GM19468 (cell line): ENCODE results near the gene BTBD3.
A peak's percentile ranks its signal among the peaks of the same experiment; 100 is the strongest.

Experiments
- ATAC-seq: cut with Tn5 transposase; IDR thresholded peaks from one replicate; pipeline ENCODE4 v1.9.1; 2021; ENCODE audit warnings: mild to moderate bottlenecking, moderate library complexity, moderate number of reproducible peaks; ENCODE audit not compliant: unreplicated experiment; ENCODE audit errors: extremely low read depth

BTBD3 gene

DNA sequence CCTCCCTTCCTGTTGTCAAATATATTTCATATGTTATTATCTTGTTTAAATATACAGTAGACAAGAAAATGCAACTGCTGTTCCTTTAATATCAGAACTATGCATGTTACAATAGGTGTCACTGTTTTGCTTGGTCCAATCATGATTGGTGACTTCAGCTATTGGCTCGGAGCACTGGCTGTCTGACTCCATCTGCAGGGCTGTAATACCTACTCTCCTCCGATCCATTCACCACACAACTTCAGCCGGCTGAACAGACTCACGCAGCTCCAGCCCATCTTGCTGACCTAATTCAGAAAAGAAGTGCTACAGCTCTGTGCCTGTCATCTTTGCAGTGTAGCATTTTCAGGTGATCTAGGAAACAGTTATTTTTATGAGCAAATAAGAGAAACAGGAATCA, at the start of gene BTBD3:
BTBD3 (plus strand) TSS at position 231 of the 400 bp plus-strand sequence. CDS start 383 bp downstream, outside the sequence.
- ATAC-seq: peak; percentile 88

- ATAC-seq: no peak
Measured at GRCh38 chr20:11869641-11870040, 48.1 kb upstream of the BTBD3 start.

DNA sequence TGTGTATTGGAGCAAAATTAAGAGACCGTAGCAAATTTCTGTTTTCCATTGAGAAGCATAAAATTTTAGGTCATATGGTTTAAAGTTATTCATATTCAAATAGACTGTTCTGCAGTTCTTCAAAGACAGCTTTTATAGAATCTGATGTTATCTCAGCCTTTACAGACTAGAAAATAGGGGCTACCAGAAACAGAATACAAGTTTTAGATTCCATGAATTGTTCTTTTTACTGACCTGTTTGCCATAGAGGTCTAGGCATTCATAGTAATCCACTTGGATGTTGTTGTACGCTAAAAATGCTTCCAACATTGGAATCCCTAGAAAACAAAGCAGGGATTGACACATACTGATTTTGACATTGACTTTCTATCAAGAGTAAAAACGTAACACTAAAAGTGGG, 47.3 kb upstream of the BTBD3 start:
- ATAC-seq: no peak

DNA sequence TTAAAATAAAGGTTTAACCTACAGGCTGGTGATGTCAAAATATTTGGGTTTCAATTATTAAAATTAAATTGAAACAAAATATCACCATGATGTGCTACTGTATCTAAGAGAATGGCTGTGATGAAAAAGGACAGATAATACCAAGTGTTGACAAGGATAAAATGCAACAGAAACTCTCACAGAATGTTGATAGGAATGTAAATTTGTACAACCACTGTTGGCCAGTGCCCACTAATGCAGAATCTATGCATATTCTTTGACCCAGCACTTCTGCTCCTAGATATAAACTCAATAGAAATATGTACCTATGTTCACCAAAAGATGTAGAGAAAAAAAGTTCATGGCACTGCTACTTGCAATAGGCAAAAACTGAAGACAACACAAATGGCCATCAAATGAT, 41.1 kb upstream of the BTBD3 start:
- no peak for ATAC-seq

DNA sequence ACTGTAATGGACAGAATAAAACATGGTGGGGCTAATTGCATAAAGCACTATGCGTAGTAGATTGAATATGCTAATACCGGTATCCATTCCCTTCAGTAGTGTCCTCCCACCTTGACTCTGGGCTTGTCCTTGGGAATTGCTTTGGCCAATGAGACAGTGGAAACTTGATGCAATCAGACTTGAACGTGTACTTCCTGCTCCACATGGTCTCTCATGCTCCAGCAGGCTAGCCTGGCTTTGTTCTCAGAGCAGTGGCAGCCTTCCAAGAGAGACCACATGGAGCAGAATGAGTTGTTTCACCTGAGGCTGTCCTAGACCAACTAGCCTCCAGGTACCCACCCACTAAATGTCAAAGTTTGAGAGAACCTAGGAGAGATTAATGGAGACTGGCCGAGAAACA, 37.0 kb upstream of the BTBD3 start:
- ATAC-seq: no peak

- ATAC-seq: no peak
Measured at GRCh38 chr20:11881449-11881848, 36.2 kb upstream of the BTBD3 start.

DNA sequence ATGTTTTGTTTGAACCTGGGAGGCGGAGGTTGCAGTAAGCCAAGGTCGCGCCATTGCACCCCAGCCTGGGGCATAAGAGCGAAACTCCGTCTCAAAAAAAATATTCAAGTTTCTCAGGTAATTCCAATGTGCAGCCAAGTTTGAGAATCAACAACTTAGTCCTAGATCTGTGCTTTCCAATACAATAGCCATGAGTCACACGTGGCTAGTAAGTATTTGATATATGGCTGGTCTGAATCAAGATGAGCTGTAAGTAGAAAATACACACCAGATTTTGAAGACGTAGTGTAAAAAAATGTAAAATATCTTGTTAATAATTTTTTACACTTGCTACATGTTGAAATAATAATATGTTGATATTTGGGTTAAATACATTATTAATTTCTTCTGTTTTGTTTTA, 35.0 kb upstream of the BTBD3 start:
- no peak for ATAC-seq

GRCh38 chr20:11888648-11889047, 29.0 kb upstream of the BTBD3 start:
- no peak for ATAC-seq

GRCh38 chr20:11890331-11891076, 27.2 kb upstream of the BTBD3 start:
- peak; percentile 65 for ATAC-seq

DNA sequence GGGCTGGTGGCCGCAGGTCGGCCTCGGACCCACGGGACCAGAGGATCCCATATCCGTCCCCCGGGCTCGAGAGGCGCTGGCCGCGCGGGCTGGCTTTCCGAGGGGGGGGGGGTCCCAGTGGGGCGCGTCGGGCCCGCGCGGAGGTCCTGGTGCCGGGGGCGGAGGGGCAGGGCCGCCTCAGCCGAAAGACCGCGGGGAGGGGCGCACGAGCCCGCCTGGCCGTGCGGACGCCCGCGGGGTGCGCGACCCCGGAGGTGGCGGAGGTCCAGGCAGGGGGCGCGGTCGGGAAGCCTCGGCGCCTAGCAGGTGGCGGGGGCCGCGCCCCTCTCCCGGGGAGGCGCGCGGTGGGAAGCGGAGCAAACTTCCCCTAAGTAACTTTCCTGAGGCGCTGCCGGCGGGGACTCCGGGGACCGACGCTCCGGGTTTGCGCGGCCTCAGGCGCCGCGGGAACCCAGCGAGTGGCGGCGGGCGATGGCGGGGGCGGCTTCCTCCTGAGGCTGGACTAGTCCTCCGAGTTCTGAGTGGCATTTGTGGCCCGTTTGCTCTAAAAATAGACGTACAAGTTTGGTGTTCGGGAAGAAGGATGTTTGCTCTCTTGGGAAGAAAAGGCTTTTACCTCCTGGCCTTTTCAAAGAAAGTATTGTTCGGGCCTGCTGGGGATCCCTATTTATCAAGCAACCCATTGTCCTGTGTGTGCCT, 26.5 kb upstream of the BTBD3 start:
- ATAC-seq: peak; percentile 25

GRCh38 chr20:11891776-11892545, 25.7 kb upstream of the BTBD3 start:
- no peak for ATAC-seq

GRCh38 chr20:11894062-11894461, 23.6 kb upstream of the BTBD3 start:
- ATAC-seq: no peak

- no peak for ATAC-seq
Measured at GRCh38 chr20:11895861-11896387, 21.8 kb upstream of the BTBD3 start.

DNA sequence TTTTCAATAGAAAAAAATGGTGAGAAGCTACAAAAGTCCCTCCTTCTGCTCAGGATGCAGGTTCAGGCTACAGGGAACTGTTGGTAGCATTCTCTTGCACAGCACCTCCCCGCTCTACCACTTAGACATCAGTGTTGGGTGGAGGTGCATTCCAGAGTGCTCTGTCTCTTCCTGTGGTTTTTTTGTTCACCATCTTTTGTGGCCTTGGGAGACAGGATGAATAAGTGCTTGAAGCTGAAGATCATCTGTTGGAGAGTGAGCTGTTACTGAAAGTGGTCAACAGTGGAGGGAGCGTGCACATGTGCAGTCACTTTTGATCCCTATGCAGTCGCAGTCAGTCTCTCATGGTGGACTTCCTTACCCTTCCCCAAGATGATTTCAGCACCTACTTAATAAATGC, 16.6 kb upstream of the BTBD3 start:
- no peak for ATAC-seq

- no peak for ATAC-seq
Measured at GRCh38 chr20:11902285-11902697, 15.4 kb upstream of the BTBD3 start.

- no peak for ATAC-seq
Measured at GRCh38 chr20:11905460-11906179, 12.1 kb upstream of the BTBD3 start.

DNA sequence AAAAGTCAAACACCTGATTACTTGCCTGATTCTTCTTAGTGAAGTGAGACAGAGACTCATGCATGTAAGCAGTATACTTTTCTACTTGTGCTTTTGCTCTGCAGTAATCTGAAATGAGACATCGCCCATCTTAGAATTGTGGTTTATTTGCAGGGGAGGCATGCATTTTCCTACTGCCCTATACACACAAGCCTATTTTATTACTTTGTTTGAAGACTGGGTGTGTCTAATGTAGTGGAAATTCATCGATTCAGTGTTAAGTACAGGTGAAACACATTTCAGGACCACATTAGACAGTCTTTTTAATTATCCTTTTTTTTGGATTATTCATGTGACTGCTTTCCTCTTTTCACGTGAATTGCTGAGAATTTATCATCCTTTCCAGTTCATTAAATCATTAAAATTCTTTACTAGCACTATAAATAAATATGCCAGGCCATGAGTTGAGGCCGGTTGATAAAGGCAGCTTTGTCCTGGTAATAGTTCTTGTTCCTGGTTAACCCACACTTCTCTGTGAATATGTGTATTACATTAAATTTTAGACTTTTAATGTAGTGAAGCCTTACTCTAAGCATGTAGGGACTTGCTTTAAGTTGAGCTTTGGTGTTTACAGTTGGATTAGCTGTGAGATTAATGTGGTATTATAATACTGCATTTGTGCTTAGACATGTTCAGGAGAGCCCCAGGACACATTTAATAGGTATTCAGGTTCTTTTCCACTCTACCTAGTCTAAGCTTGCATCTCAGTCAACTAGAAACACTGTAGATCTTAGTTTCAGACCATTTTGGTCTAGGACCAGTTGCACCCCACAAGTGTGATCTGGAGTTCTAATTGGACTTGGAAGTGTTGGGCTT, 10.8 kb upstream of the BTBD3 start:
- ATAC-seq: no peak

DNA sequence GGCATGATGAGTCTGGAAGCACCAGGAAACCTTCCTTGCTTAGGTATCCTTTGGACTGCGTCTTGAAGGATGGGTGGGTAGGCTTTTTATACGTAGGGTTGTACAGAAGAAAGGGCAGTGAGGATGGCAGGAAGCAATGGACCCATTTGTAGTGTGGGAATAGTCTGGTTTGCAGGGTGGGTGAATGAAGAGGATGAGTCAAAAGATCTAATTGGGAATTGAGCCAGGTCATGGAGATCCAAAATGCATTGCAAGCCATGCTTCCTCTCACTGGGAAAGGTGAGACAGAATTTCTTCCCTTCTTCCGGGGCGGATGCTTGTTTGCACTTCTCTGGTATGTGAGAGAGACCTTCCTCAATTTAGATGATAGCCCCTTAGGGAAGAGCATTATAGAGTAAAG, 10.1 kb upstream of the BTBD3 start:
- ATAC-seq: no peak

DNA sequence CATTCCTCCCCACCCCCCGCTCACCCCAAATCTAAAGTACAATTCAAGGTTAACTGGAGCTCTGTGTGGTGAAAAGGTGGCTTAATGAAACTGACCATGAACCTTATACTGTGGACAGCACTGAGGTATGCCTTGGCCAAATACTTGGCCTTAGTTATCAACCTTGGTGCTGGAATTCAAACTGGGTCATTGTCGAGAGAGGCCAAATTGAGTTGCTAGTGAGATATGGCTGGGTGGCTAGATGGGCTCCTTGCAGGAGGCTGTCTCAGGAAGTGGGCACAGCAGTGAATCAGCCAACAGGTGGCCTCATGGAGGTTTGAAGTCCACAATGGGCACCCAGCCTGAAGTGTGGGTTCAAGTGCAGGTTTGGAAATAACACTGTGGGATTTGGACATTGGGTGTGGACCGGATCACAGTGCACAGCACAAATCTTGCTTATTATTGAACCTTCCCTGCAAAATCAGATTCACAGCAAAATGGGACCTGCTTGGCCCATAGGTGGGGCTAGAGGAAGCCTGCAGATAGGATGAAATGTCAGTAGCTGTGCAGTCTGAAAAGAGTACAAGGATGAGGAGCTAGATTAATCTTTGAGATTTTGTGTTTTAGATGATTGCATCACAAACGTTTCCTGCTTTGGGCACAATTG, 5.6 kb upstream of the BTBD3 start:
- no peak for ATAC-seq
